NCI-H345 treated with DMSO at 0.1 percent for 48 hours (cell line): Measurements from ENCODE around the gene ZNF580.
A peak's percentile ranks its signal among the peaks of the same experiment; 100 is the strongest.

Source experiments
- DNase-seq: peaks from one replicate; lab custom pipeline; 2025; ENCODE audit not compliant: unreplicated experiment; lab: John Stamatoyannopoulos, UW

The ZNF580 gene

GRCh38 chr19:55658846-55659459 lies 18.2 kb downstream of the ZNF580 start:
- DNase-seq, result no peak

DNA sequence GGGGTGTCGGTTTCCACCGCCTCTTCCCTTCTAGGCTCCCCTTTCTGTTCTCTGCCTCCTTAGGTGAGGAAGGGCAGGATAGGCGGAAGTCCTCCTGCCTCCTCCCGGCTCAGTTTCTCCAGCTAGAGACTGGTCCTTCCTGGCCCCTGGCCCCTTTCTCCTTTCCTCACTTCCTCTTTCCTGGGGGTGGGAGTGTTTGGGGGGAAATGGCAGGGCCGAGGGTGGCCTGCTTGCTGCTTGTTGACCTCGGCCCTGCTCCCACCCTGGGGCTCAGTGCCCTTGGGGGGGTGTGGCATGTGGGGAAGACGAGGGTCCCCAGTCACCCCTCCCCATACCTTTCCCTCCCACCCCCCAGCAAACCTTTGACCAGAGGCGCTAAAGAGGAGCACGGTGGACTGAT lies 19.0 kb downstream of the ZNF580 start:
- no peak for DNase-seq

GRCh38 chr19:55660404-55660803 lies 19.6 kb downstream of the ZNF580 start:
- no peak for DNase-seq

GRCh38 chr19:55660991-55661390 lies 20.2 kb downstream of the ZNF580 start:
- no peak for DNase-seq

DNA sequence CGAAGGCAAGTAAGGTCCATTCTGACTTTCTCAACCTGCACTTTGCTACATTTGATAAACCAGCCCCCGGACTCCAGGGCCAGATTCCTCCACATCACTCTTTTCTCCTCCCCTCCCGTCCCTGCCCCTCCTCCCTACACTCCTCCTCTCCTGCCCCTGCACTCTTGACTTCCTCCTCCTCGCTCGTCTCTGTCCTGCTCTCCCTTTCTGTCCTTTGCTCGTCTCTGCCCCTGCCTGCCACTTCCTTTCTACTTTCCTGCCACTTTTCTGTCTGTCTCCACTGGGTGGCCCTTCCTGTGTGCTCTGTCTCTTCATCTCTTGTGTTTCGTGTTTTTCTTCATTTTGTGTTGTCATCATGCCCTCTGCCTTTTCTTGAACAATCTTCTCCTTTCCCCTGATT lies 21.0 kb downstream of the ZNF580 start:
- no peak for DNase-seq

DNA sequence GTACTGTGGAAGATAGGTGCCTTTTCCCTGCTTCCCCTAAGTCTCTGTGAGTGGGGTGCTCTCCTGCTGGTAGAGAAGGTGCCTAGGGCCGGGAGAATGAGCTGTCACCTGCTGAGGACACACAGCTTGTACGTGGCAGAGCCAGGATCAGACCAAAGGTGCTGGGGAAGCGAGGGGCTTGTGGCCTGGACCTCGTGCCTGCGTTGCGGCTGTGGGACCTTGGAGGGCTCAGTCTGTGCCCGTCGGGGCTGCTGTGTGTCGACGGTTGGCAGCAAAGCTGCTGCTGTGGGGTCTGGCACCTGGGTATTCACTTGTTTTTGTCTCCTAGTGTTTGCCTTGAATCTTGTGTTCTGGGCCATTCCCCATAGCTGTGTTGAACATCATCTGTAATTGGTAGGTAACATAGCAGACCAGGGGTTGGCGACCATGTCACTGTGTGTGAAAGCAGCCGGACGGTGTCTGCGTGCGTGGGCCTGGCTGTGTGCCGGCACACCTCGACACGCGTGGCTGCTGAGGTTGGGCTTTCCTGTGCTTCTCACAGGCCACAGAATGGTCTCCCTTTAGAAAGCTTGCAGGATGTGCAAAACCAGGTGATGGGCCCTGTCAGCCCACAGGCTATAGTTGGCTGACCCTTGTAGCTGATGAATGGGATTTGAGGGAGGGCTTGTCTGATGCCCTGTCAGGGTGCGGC lies 23.2 kb downstream of the ZNF580 start:
- DNase-seq, result no peak

GRCh38 chr19:55666343-55667005 lies 25.7 kb downstream of the ZNF580 start:
- DNase-seq, result no peak

DNA sequence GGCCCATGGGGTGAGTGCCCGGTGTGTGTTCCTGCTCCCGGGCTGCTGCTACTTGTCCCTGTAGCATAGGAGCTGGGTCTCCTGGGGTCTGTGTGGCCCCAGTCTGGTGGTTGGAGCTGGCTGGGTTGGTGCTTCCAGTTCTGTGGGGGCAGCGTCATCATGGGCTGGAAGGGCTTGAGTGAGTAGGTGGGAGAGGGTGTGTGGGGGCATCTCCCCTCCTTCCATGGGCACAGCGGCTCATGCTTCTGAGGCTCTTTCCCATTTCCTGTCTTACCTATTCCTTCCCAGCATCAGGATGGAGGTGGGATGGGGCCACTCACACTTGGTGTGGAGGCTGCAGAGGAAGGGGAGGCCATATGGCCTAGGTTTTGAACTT lies 26.2 kb downstream of the ZNF580 start:
- DNase-seq, result no peak

GRCh38 chr19:55667511-55667910 lies 26.7 kb downstream of the ZNF580 start:
- no peak for DNase-seq

DNA sequence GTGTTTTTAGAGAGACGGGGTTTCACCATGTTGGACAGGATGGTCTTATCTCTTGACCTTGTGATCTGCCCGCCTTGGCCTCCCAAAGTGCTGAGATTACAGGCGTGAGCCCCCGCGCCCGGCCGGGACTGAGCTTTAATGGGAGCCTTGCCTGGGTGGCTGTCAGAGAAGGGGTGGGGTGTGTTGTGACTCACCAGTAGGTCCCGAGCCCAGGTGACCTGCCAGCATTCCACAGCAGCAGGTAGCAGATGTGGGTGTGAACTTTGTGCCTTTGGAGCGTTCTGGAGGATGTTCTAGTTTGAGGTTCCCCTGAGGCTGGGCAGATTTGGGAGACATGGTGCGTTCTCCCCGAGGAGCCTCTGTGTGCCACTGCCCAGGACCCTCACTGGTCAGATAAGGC lies 27.2 kb downstream of the ZNF580 start:
- no peak for DNase-seq

DNA sequence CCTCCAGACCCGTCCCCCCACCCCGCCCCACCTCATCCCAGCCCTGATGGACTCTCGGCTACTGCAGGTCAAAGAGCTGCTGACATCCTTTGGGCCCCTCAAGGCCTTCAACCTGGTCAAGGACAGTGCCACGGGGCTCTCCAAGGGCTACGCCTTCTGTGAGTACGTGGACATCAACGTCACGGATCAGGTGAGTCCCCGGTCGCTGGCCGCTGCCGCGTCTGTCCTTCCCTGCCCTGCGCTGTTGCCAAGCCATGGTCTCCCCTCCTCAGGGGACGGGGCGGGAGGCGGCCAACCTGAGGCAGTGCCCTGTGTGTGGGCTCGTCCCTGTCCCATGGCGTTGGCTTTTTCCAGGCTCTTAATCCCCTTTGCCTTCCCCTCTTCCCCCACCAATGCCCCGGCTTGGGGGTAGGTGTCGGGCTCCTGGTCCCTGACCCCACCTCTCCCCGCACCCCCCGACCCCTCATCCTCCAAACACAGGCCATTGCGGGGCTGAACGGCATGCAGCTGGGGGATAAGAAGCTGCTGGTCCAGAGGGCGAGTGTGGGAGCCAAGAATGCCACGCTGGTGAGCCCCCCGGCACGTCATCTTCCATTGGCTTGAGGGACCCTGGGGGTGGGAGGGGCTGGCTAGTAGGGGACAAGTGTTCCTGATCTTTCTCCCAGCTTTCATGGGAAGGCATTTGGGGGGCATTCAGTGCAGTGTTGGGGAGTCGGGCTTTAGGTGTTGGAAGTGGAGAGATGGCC lies 28.0 kb downstream of the ZNF580 start:
- no peak for DNase-seq

DNA sequence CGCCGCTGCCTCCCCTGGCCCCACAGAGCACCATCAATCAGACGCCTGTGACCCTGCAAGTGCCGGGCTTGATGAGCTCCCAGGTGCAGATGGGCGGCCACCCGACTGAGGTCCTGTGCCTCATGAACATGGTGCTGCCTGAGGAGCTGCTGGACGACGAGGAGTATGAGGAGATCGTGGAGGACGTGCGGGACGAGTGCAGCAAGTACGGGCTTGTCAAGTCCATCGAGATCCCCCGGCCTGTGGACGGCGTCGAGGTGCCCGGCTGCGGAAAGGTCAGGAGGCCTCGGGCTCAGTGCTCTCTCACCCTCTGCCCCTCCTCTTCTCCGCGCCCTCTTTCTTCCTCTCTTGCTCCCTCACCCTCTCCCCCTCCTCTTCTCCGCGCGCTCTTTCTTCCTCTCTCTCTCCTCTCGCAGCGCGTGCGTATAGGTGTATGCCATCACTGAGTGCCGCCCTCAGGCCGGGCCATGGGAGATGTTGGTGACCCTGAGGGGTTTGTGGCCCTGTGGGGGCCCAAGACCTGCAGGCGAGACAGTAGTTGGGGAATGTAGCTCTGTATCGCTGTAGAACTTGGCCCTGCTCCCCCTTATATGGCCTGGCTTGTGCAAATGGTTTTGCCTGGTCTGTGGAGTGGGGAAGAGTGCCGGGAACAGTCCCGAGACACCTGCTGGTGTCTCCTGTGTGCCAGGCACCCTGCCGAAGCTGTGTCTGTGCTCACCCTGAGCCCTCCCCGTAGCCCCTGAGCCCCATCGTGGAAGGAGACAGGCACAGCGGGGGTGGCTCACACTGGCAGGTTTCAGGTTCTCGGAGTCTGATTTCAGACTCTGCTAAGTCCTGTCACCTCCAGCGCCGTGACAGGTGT lies 28.8 kb downstream of the ZNF580 start:
- DNase-seq, result no peak

- no peak for DNase-seq
Measured at GRCh38 chr19:55670280-55671053, 29.7 kb downstream of the ZNF580 start.

DNA sequence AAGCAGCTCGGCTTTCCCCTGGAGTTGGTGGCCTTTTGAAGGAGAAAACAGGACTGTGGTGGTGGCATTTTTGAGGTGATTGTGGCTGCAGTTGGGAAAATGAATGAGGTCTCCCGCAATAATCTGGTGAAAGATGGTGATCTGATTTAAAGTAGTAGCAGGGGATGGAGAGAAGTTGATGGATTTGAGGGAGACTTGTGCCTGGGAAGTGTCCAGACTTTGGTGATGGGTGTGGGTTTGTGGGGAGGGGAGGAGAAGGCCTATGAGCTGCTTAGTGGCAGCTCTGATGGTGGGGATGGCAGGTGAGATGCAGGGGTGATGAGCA lies 30.2 kb downstream of the ZNF580 start:
- no peak for DNase-seq

GRCh38 chr19:55672418-55672817 lies 31.6 kb downstream of the ZNF580 start:
- DNase-seq, result no peak

GRCh38 chr19:55673465-55673864 lies 32.7 kb downstream of the ZNF580 start:
- no peak for DNase-seq

GRCh38 chr19:55673889-55674288 lies 33.1 kb downstream of the ZNF580 start:
- DNase-seq, result no peak

DNA sequence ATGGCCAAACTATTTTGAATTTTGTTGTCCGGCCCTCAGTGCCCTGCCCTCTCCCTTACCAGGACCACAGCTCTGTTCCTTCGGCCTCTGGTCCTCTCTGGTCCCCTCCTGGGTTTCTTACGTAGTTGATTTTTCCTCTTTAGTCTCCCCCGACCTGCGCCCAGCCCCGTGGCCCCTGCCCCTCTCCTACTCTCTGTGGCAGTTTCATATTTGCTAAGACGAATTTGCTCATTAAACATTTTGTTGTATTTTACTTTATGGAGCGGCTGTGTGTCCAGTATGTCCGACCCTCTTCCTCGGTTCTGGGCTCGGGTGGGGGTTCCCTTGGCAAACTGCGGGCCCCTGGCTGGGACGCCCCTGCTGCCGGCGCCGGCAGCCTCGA lies 33.6 kb downstream of the ZNF580 start:
- no peak for DNase-seq

GRCh38 chr19:55674841-55675660 lies 34.2 kb downstream of the ZNF580 start, which contains the start of gene EPN1:
Gene EPN1, plus strand, starts transcription at chr19:55675226. Its CDS starts 3,402 bp downstream, at chr19:55678628.
- peak; percentile 82 for DNase-seq
